GM18873 (cell line): ENCODE data around the gene WASF3.
A peak's percentile ranks its signal among the peaks of the same experiment; 100 is the strongest.

Experiments
- ATAC-seq: cut with Tn5 transposase; IDR thresholded peaks from one replicate; pipeline ENCODE4 v1.9.1; 2021; ENCODE audit warnings: mild to moderate bottlenecking, moderate library complexity, moderate number of reproducible peaks; ENCODE audit not compliant: unreplicated experiment, low FRiP score

WASF3 gene

DNA sequence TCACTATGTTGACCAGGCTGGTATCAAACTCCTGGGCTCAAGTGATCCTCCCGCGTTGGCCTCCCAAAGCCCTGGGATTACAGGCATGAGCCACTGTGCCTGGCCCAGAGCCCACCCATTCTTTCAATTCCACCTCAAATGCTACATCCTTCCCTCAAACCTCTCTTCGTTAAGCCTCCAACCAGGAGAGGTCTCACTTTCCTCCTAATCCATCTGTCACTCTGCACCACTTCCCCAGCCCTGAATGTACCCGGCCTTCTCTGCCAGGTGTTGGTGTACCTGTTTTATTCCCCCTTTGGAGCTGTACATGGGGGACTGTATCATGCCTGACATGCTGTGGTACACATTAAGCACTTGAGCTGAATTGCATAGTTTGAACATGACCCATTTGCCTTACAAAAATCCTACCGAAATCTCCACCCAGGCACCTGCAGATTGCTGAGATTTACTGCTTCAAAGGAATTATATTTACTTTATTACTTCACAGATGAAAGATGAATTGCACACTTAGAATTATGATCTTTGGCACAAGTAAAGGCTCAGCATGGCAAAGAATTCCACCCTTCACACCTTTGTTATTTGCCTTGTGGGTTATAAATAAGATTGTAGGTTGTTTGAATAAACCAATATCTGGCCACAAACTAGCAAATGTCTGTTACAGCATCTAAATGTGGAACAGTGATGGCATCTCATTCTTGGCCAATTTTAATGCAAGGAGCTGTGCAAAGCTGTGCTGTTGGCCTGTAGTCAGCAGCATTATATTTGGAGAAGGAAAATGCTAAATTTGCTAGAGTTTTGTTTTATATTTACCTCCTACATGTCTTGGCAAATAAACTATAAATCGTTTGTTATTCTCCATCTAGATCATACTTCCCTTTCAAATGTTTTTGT lies 15.6 kb upstream of the WASF3 start:
- ATAC-seq = no peak

- no peak for ATAC-seq
These were observed 12.8 kb upstream of the WASF3 start for GRCh38 chr13:26544707-26545106.

- ATAC-seq = no peak
These were observed 9.2 kb upstream of the WASF3 start for GRCh38 chr13:26548205-26548765.

- no peak for ATAC-seq
These were observed 7.8 kb upstream of the WASF3 start for GRCh38 chr13:26549713-26550112.

DNA sequence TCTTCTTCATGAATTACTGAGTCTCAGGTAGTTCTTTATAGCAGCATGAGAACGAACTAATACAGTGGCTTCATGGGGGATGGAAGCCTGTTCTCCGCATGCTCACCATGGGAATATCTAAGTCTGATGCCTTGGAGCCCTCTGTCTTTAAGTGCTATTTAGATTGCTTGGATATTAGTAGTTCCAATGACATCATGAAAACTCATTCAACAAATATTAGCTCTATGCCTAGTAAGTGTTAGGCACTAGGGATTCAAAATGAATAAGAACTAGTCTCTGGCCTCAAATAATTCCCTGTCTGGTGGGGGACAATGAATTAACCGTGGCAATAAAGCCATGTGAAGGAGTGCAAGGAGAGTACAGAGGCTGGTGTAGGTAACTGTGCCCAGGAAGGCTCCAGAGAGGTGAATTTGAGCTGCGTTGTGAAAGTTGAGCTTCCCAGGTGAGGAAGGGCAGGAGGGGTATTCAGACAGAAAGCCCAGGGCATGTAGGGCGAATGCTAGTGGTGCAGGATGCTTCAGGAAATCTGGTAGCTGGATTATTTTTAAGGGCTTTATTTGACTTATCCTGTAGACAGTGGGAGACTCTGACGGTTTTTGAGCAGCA lies 6.1 kb upstream of the WASF3 start:
- no peak for ATAC-seq

GRCh38 chr13:26555413-26555812 lies 2.1 kb upstream of the WASF3 start:
- no peak for ATAC-seq

DNA sequence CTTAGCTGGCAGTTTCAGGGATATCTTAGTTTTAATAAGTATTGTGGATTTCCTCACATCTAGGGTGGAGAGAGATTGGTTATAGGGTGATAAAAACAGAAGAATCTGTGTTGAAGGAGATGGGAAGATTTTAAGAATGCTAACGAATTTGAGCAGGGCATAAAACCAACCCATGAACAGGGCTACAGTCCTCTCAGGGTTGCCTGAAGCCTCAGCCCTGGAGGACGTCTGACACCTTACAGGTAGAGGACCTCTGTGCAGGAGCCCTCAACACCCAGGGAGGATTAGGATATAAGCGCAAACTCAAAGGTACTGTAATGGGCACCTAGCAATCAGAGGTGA lies 461 bp upstream of the WASF3 start:
- peak; percentile 26 for ATAC-seq

DNA sequence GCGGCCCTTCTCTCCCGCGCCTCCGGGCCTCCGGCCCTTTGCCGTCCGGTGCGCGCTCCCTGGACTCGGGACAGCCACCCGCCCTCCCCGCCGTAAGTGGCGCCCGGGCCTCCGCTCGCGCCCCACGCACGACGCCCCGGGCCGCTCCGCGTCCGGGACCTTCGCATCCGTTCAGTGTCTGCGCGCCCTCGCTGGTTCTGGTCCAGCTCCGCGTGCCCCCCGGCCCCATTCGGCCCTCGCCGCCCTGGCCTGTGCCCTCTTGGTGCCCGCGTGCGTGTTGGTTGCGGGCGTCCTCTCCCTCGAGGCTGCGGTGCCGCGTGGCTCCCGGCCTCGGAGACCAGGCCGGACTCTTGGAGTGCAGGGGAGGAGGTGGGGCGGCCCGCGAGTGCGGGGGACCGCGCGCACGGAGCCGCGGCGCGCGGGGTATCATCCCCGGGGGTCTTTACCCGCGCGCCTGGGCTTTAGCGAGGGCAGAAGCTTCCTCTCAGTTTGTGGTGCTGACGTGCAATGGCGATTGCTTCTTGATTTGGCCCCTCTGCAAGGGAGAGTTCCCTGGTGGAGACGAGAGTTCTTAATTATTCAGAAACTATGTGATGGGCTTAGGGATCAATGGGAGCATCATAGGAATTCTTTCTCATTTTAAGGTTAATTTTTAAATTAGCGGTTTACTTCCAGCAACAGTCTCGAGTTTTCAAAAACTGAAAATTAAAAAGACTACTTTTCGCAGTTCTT lies 757 bp downstream of the WASF3 start:
- no peak for ATAC-seq

DNA sequence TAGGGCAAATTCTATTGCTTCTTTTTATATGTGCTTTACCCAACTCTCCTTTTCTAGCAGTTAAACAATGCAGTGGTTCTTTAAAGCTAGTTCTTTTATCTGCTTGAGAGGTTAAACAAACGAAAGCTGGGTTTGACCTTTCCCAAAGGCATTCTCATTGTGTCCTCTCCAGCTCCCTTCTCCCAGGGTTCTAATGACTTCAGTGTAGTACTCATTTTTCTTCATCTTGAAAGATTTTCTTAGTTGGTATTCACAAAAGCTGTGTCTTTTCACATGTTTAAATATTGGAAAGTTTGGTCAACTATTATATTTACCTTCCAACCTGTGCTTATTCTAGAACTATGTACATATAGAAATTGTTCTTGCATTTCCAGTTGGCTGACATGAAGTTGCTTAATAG lies 1.5 kb downstream of the WASF3 start:
- no peak for ATAC-seq

- ATAC-seq = no peak
These were observed 3.0 kb downstream of the WASF3 start for GRCh38 chr13:26560456-26560855.

DNA sequence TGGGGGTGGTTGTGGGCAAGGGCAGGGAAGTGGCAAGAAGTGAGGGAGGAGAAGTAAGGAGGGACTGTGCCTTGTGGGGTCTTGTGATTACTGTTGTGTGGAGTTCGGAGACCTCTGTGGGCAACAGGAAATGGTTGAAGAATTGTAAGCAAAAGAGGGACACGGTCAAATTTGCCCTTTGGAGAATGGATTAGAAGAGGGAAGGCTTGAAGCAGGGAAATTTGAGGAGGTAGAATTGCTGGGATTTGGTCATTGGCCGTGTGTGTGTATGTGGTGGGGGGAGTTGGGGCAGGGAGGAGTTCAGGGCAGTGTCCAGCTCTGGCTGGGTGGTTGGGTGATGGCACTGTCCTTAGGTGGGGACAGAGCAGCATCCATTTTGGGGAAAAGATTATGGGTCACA lies 3.6 kb downstream of the WASF3 start:
- no peak for ATAC-seq

DNA sequence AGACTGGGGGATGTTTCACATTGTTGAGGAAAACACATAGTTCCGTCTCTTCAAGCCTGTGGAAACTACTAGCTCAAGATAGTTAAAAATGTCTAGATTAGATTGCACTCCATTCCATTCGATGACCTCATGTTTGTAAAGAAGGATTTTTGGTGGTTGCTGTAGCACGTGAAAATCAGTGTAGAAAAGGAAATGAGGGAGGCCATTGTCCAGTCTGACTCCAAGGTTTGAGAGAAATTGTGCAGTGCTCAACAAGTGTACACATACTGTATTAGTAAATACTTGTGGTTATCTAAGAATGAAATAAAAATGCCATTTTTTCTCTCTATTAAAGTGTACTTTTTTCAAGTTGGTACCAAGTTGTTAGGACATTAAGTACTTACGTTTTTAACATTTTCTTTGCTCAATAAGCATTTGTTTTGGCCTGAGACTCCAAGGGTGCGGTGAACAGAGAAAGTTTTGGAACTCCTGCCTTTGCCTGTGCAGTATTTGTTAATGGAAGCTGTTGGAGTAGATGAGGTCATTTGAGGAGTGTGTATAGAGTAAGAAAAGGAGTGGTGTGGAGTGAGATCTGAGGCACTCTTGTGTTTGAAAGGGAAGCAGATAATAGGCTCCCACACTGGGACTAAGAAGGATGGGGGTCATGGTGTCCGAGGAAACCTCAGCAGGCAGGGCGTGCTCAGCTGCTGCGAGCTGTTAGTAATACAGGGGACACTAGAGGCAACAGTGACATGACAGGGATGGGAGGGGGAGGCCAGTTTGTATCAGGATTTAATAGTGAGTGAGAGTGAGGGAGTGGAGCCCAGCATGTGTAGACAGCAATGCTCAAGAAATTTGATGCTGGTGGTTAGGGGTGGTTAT lies 4.4 kb downstream of the WASF3 start:
- no peak for ATAC-seq

DNA sequence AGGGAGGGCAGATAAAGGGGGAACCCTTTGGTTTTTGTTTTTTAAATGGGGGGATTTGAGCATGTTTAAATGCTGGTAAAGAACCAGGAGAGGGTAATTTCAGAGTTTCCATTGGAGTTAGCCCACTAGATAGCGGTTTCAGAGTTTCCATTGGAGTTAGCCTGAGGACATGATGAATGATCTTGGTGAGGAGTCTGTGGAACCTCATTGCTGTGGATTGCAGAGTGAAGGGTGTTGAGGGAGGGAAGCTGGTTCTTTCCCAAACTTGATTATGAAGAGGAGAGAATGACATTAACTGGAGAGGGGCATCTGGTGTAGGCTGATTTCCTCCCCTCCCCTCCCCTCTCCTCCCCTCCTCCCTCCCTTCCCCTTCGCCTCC lies 5.0 kb downstream of the WASF3 start:
- no peak for ATAC-seq

GRCh38 chr13:26563713-26564112 lies 6.2 kb downstream of the WASF3 start:
- ATAC-seq = no peak

DNA sequence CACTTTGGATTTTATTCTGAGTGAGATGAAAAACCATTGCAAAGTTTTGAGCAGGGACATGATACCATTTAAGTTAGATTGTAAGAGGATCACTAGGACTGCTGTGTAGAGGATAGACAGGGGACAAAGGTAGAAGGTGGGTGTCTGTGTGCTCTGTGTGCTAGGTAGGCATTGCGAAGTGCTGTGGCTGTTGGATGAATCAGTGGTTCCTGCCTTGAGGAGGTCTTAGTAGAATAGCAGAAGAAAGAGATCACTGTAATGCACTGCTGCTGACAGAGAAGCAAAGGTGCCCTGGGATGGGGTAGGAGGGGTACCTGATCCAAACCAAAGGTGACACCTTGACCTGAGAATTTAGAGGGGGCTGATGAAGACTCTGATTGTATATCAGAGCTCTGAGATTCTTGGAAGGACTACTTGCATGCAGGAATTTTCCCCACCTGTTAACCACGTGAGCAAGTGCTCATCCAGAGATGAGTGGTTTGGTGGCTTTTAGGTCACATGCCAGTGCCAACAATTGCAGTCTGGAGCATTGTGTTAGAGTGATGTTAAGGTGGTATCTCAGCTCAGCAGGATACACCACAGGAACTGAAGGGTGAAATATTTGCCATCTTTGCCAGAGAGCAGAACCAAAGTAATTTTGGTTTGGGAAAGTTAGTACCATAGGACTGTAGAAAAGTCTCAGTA lies 10.8 kb downstream of the WASF3 start:
- ATAC-seq = no peak

- no peak for ATAC-seq
These were observed 14.0 kb downstream of the WASF3 start for GRCh38 chr13:26571518-26571917.

DNA sequence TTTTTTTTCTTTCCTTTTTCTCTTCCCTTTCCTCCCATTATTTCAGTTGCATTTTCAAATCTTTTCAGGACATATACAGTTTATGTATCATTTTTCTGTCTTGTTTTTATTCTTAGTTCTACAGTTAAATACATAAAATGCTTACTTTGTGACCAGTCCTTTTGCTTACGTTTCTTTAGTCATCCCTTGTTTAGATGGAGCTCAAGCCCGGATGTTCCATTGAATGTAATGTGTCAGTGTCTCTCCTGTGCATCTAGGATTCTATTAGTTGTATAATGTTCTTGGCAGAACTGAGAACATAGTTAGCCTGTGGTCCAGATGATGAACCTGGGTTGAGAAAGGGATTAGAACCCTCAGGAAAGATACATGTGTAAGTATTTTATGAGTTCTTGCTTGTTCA lies 17.8 kb downstream of the WASF3 start:
- no peak for ATAC-seq

DNA sequence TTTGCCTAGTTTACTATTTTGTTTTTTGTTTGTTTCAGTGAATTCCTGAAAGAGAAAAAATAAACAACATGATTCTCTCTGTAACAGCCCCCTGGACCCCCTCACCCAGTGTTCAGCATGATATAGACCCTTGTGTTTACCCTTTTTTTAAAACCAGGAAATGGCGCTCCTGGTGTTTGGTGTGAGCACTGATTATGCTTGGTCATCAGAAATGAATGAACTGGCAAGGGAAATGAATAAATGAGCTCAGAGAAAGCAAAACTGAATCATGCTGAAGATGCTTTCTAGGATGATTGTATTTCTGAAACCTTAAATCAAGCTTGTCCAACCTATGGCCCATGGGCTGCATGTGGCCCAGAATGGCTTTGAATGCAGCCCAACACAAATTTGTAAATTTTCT lies 22.1 kb downstream of the WASF3 start:
- ATAC-seq = no peak

GRCh38 chr13:26583662-26584061 lies 26.2 kb downstream of the WASF3 start:
- no peak for ATAC-seq

- ATAC-seq = no peak
These were observed 27.2 kb downstream of the WASF3 start for GRCh38 chr13:26584713-26585112.
